ENCODE results near the gene PIP5K1A.
"Not testable (repeated sequence)": the region's sequence is repeated elsewhere in the genome, so short reads cannot be mapped to it uniquely, and the experiment has no call there.

Gene PIP5K1A

GRCh38 chr1:151167116-151167515, 31.2 kb upstream of the PIP5K1A start:
- Histone ChIP-seq H3K27ac (ENCODE audit: low read depth, low read length, severe bottlenecking) (no peak overlapping the region), H3K4me3 (ENCODE audit: extremely low read depth, insufficient read depth, low read length, poor library complexity, severe bottlenecking) (peak overlapping the region; percentile 67), H3K9me3 (ENCODE audit: control insufficient read depth, low read length) (no peaks in the 10 kb centered on the region), H3K4me1 (ENCODE audit: control insufficient read depth, insufficient read depth, low read length, poor library complexity, severe bottlenecking) (peaks cover 3% of the 10 kb centered on the region), H3K36me3 (ENCODE audit: control insufficient read depth, insufficient read depth, low read length) (peaks cover 27% of the 10 kb centered on the region)
- 93% methylated on average over 3 of the region's 6 CpGs; no CpG with 5 or more reads in 1 of the 2 experiments for WGBS, 2 experiments (ENCODE audit: insufficient coverage in 2 of 2)

- no peaks in the 10 kb centered on the region for H3K9me3 ChIP-seq (ENCODE audit: control insufficient read depth, low read length)
- H3K27ac ChIP-seq (ENCODE audit: low read depth, low read length, severe bottlenecking) = no peak overlapping the region
- 98 to 100% methylated on average over 1 to 3 of the region's 5 CpGs for WGBS, 2 experiments (ENCODE audit: insufficient coverage in 2 of 2)
- H3K36me3 ChIP-seq (ENCODE audit: control insufficient read depth, insufficient read depth, low read length) = peaks cover 53% of the 10 kb centered on the region
- no peak overlapping the region for H3K4me3 ChIP-seq (ENCODE audit: extremely low read depth, insufficient read depth, low read length, poor library complexity, severe bottlenecking)
- H3K4me1 ChIP-seq (ENCODE audit: control insufficient read depth, insufficient read depth, low read length, poor library complexity, severe bottlenecking) = peaks cover 3% of the 10 kb centered on the region
Measured at GRCh38 chr1:151171190-151171589, 27.2 kb upstream of the PIP5K1A start.

DNA sequence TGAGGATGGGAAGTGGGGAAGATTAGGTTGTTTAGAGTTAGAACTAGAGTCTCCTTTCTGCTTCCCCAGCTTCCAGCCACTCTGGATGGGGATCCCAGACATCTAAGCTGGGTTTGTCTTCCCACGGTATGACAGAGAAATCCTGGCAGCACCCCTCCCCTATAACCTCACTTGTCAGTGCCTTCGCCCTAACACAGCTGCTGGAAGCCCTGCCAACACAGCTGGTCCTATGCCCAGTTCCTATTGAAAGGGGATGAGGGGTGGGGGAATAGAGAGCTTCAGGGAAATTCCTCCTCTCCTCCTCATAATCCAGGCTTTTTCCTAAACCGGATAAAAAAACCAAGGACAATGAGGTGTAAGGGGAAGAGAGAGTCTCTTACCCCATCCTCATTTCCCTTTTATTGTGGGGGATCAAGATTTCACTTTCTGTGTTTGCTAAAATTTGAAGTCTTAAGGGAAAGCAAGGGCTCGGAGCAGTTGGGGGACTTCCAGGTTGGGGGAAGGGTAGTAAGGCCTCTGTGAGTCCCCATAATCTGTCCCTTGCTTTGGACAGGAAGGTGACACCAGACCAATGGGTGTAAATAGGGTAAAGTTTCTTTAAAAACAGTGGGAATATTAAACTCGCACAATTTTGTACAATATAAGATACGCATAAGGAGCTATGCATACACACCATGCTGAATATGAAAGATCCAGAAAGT, 23.2 kb upstream of the PIP5K1A start:
- no peak overlapping the region for H3K27ac ChIP-seq (ENCODE audit: low read depth, low read length, severe bottlenecking)
- no peaks in the 10 kb centered on the region for H3K9me3 ChIP-seq (ENCODE audit: control insufficient read depth, low read length)
- no peaks in the 10 kb centered on the region for H3K4me1 ChIP-seq (ENCODE audit: control insufficient read depth, insufficient read depth, low read length, poor library complexity, severe bottlenecking)
- WGBS, 2 experiments (ENCODE audit: insufficient coverage in 2 of 2) = 90 to 100% methylated on average over 2 to 3 of the region's 6 CpGs
- peaks cover 76% of the 10 kb centered on the region for H3K36me3 ChIP-seq (ENCODE audit: control insufficient read depth, insufficient read depth, low read length)
- H3K4me3 ChIP-seq (ENCODE audit: extremely low read depth, insufficient read depth, low read length, poor library complexity, severe bottlenecking) = no peak overlapping the region

DNA sequence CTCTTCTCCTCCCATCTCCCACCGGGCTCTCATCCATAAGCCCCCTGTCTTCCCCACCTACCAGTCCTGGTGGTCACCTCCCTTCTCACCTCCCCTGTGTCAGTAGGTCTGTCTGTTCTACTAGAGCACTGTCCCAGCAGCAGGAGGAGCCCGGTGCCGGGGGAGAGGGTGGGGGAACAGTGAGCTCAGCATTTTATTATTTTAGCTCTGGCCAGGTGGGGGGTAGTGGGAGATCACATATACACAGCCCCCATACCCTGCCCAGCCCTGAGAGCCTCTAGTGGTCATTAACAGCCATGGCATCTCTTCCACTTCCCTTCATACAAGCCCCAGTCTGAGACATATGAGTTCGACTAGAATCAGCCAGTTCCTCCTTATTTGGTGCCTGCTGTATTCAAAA, 22.5 kb upstream of the PIP5K1A start, which contains the start of gene TMOD4:
Gene TMOD4 (minus strand): TSS at position 119 of the 400 bp plus-strand sequence. CDS start 1,106 bp downstream, outside the sequence.
- peaks cover 76% of the 10 kb centered on the region for H3K36me3 ChIP-seq (ENCODE audit: control insufficient read depth, insufficient read depth, low read length)
- H3K27ac ChIP-seq (ENCODE audit: low read depth, low read length, severe bottlenecking) = no peak within 1 kb of the TSS
- no peak within 1 kb of the TSS for H3K4me3 ChIP-seq (ENCODE audit: extremely low read depth, insufficient read depth, low read length, poor library complexity, severe bottlenecking)

DNA sequence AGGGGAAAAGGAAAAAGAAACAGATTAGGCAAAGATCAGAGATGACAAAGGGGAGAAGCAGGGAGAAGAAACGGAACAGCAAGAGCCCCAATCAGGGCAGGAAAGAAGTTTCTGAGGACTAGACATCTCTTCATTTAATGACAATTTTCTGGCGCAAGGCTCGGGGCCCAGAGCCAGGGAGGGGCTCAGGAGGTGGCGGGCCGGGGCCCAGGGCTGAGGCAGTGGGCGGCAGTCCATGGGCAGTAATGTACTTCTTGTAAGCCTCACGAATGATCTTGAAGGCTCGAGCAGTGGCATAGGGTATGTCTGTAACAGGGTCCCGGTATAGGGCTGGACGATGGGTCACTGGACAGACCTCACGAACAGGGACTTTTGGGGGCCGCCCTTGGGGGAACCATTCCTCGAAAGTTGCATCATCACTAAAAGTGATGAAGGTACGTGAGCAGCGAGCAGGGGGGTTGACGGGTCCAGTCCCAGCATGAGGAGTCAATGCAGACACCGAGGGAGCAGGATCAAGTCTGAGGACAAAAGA, 21.8 kb upstream of the PIP5K1A start:
- no peaks in the 10 kb centered on the region for H3K4me1 ChIP-seq (ENCODE audit: control insufficient read depth, insufficient read depth, low read length, poor library complexity, severe bottlenecking)
- no peak overlapping the region for H3K27ac ChIP-seq (ENCODE audit: low read depth, low read length, severe bottlenecking)
- 93 to 97% methylated on average over 17 of the region's 17 CpGs for WGBS, 2 experiments (ENCODE audit: insufficient coverage in 2 of 2)
- no peaks in the 10 kb centered on the region for H3K9me3 ChIP-seq (ENCODE audit: control insufficient read depth, low read length)
- peaks cover 78% of the 10 kb centered on the region for H3K36me3 ChIP-seq (ENCODE audit: control insufficient read depth, insufficient read depth, low read length)
- H3K4me3 ChIP-seq (ENCODE audit: extremely low read depth, insufficient read depth, low read length, poor library complexity, severe bottlenecking) = no peak overlapping the region

More for the DNA sequence above, 22.5 kb upstream of the PIP5K1A start, which contains the start of gene TMOD4:
- 80 to 100% methylated on average over 1 to 2 of the region's 4 CpGs for WGBS, 2 experiments (ENCODE audit: insufficient coverage in 2 of 2)
- Histone ChIP-seq H3K9me3 (ENCODE audit: control insufficient read depth, low read length) (no peaks in the 10 kb centered on the region), H3K4me1 (ENCODE audit: control insufficient read depth, insufficient read depth, low read length, poor library complexity, severe bottlenecking) (no peaks in the 10 kb centered on the region)

DNA sequence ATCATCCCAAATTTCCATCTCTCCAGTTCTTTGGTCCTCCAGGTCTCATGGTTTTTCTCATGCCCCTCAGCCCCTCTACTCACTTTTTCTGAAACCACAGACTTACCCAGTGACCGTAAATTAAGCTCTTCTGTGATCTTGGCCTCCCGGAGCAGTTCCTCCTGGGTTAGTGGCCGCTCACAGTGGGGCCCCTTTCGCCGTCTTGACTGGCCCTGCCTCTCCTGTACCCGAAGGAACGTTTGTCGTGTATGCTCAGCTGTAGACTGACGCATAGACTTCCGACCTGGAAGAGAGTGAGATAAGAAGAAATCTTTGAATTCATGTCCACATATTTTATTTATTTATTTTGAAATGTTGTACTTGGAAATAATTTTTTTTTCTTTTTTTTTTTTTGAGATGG, 14.1 kb upstream of the PIP5K1A start:
- Histone ChIP-seq H3K27ac (ENCODE audit: low read depth, low read length, severe bottlenecking) (no peak overlapping the region), H3K4me3 (ENCODE audit: extremely low read depth, insufficient read depth, low read length, poor library complexity, severe bottlenecking) (no peak overlapping the region), H3K36me3 (ENCODE audit: control insufficient read depth, insufficient read depth, low read length) (peaks cover 67% of the 10 kb centered on the region), H3K4me1 (ENCODE audit: control insufficient read depth, insufficient read depth, low read length, poor library complexity, severe bottlenecking) (no peaks in the 10 kb centered on the region), H3K9me3 (ENCODE audit: control insufficient read depth, low read length) (no peaks in the 10 kb centered on the region)
- 95 to 98% methylated on average over 5 of the region's 10 CpGs for WGBS, 2 experiments (ENCODE audit: insufficient coverage in 2 of 2)

- no CpG with 5 or more reads among the region's 1 CpG for WGBS, 2 experiments (ENCODE audit: insufficient coverage in 2 of 2)
- H3K27ac ChIP-seq (ENCODE audit: low read depth, low read length, severe bottlenecking) = no peak overlapping the region
- no peaks in the 10 kb centered on the region for H3K4me1 ChIP-seq (ENCODE audit: control insufficient read depth, insufficient read depth, low read length, poor library complexity, severe bottlenecking)
- H3K4me3 ChIP-seq (ENCODE audit: extremely low read depth, insufficient read depth, low read length, poor library complexity, severe bottlenecking) = no peak overlapping the region
- no peaks in the 10 kb centered on the region for H3K9me3 ChIP-seq (ENCODE audit: control insufficient read depth, low read length)
- H3K36me3 ChIP-seq (ENCODE audit: control insufficient read depth, insufficient read depth, low read length) = peaks cover 39% of the 10 kb centered on the region
Measured at GRCh38 chr1:151187205-151187604, 11.1 kb upstream of the PIP5K1A start.

GRCh38 chr1:151188667-151189066, 9.7 kb upstream of the PIP5K1A start:
- H3K4me1 ChIP-seq (ENCODE audit: control insufficient read depth, insufficient read depth, low read length, poor library complexity, severe bottlenecking); H3K27ac ChIP-seq (ENCODE audit: low read depth, low read length, severe bottlenecking); H3K9me3 ChIP-seq (ENCODE audit: control insufficient read depth, low read length): not testable (repeated sequence)
- Histone ChIP-seq H3K4me3 (ENCODE audit: extremely low read depth, insufficient read depth, low read length, poor library complexity, severe bottlenecking) (peak overlapping the region; percentile 73), H3K36me3 (ENCODE audit: control insufficient read depth, insufficient read depth, low read length) (peaks cover 24% of the 10 kb centered on the region)
- 91 to 95% methylated on average over 5 to 7 of the region's 8 CpGs for WGBS, 2 experiments (ENCODE audit: insufficient coverage in 2 of 2)

DNA sequence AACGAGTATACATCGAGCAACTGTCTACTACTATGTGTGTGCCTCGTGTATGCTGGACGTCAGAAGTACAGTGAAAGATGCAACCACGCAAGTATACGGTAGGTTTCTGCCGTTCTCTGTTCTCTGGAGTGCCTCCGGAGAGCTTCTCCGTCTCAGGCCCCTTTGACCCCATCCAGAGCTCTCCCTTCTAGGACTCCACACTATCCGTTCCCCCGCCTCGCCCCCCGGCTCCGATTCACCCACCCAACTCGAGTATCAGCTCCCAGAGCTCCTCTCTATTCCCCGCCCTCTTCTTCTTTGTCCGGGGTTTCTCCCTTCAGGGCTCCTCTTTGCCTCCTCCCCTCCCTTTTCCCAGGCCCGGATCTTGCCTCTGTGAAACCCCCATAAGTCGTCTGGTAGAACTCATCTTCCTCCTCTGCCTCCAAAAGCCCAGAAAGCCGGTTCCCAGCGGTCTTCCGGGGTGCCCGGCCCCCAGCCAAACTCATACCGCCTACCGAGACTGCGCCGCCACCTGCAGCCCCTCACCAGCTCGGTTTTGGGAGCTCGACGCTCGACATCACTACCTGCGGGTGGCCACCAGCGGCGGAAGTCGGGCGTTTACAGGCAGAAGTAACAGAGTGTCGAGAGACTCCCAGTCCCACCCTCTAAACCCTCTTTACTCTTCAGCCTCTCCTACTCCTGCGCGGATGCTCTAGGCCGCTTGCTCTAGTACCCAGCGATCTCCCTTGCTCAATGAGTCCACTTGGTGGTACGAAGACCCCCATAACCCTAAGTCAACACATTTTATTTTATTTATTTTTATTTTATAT, 8.5 kb upstream of the PIP5K1A start, which contains the start of gene VPS72:
Gene VPS72 (minus strand): TSS at position 561 of the 809 bp plus-strand sequence. CDS start 76 bp downstream, at position 485.
- WGBS, 2 experiments (ENCODE audit: insufficient coverage in 2 of 2) = 0% methylated on average over 32 to 35 of the region's 42 CpGs

DNA sequence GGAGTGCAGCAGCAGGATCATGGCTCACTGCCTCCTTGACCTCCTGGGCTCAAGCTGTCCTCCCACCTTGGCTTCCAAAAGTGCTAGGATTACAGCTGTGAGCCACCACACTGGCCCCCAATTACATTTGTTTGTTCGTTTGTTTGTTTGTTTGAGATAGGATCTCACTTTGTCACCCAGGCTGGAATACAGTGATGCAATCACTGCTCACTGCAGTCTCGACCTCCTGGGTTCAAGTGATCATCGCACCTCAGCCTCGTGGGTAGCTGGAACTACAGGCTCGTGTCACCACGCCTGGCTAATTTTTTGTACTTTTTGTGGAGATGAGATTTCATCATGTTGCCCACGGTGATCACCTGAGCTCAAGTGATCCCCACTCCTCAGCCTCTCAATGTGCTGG, 6.3 kb upstream of the PIP5K1A start:
- Histone ChIP-seq H3K4me1 (ENCODE audit: control insufficient read depth, insufficient read depth, low read length, poor library complexity, severe bottlenecking) (no peaks in the 10 kb centered on the region), H3K9me3 (ENCODE audit: control insufficient read depth, low read length) (no peaks in the 10 kb centered on the region), H3K4me3 (ENCODE audit: extremely low read depth, insufficient read depth, low read length, poor library complexity, severe bottlenecking) (no peak overlapping the region), H3K27ac (ENCODE audit: low read depth, low read length, severe bottlenecking) (no peak overlapping the region), H3K36me3 (ENCODE audit: control insufficient read depth, insufficient read depth, low read length) (no peaks in the 10 kb centered on the region)
- 88 to 100% methylated on average over 1 to 4 of the region's 7 CpGs for WGBS, 2 experiments (ENCODE audit: insufficient coverage in 2 of 2)

More for the DNA sequence above, 8.5 kb upstream of the PIP5K1A start, which contains the start of gene VPS72:
- H3K4me3 ChIP-seq (ENCODE audit: extremely low read depth, insufficient read depth, low read length, poor library complexity, severe bottlenecking) = peak within 1 kb of the TSS; percentile 73
- no peaks in the 10 kb centered on the region for H3K4me1 ChIP-seq (ENCODE audit: control insufficient read depth, insufficient read depth, low read length, poor library complexity, severe bottlenecking)
- no peaks in the 10 kb centered on the region for H3K9me3 ChIP-seq (ENCODE audit: control insufficient read depth, low read length)
- peak within 1 kb of the TSS; percentile 73 for H3K27ac ChIP-seq (ENCODE audit: low read depth, low read length, severe bottlenecking)
- peaks cover 13% of the 10 kb centered on the region for H3K36me3 ChIP-seq (ENCODE audit: control insufficient read depth, insufficient read depth, low read length)
